ENCODE results near the gene TSKU.

DNA sequence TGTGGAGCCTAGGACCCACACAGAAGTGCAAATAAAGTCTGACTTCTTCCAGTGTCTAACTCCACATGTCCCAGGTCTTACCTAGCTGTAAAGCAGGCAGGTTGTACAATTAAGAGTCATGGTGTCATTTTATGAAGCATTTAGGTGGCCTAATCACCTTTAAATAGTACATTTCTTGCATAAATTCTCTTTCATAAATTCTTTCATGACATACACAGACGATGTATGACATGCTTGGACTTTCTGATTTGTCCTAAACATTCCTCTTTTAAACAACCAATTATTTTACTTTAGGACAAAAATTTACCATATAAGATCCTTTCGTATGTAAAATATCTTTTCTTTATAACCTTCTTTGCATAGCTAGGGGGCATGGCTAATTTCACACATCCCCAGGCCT lies 31.3 kb downstream of the TSKU start:
- TF ChIP-seq, protein P1, sequence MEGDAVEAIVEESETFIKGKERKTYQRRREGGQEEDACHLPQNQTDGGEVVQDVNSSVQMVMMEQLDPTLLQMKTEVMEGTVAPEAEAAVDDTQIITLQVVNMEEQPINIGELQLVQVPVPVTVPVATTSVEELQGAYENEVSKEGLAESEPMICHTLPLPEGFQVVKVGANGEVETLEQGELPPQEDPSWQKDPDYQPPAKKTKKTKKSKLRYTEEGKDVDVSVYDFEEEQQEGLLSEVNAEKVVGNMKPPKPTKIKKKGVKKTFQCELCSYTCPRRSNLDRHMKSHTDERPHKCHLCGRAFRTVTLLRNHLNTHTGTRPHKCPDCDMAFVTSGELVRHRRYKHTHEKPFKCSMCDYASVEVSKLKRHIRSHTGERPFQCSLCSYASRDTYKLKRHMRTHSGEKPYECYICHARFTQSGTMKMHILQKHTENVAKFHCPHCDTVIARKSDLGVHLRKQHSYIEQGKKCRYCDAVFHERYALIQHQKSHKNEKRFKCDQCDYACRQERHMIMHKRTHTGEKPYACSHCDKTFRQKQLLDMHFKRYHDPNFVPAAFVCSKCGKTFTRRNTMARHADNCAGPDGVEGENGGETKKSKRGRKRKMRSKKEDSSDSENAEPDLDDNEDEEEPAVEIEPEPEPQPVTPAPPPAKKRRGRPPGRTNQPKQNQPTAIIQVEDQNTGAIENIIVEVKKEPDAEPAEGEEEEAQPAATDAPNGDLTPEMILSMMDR (IDR thresholded peaks at IDR 0.05): no peak
- no peak for TF ChIP-seq POLR2A (IDR thresholded peaks at IDR 0.05)
